ENCODE measurements around the gene TMEM86B.

- TF ChIP-seq POLR2A (IDR thresholded peaks at IDR 0.05; ENCODE audit: low read depth, low read length) (no peak), PAX5 (IDR thresholded peaks at IDR 0.05; ENCODE audit: insufficient read depth, low read length, severe bottlenecking) (no peak), POLR2AphosphoS5 (IDR thresholded peaks at IDR 0.05; ENCODE audit: low read depth, low read length) (no peak), SPI1 (IDR thresholded peaks at IDR 0.05; ENCODE audit: low read depth, low read length) (no peak), TAF1 (IDR thresholded peaks at IDR 0.05; ENCODE audit: low read depth, low read length) (no peak)
Observed at GRCh38 chr19:55206664-55207500, 21.7 kb downstream of the TMEM86B start.
